Spleen (tissue), 11 donors: ENCODE results near the gene TMEM214. TPM values are rescaled to one million over a fixed set of nuclear protein-coding genes. Genes with fewer than 3 reads are reported as not detected.

Experiments used
- DNase-seq: peaks from one replicate; pipeline ENCODE4 v3.0.0-alpha.2; 2020
- H3K27ac ChIP-seq, 8 donors: fragments of 200-600 bp; sonication (generic) in 7 of 8; 1 replicate in 4 of 8; 2 replicates in 4 of 8; pipeline versions ENCODE4 v1.5.0 to v1.8.0; 2016 to 2021; ENCODE audit warnings: inconsistent platforms in 4 of 8, mild to moderate bottlenecking in 4 of 8, moderate library complexity in 1 of 8
- H3K27me3 ChIP-seq, 7 donors: fragments of 200-600 bp; sonication (generic) in 6 of 7; replicated peaks in 1 of 7; 1 replicate in 4 of 7; 2 replicates in 3 of 7; pipeline versions ENCODE4 v1.5.0 to v1.8.0; 2016 to 2021; ENCODE audit warnings: inconsistent platforms in 3 of 7, mild to moderate bottlenecking in 1 of 7
- H3K36me3 ChIP-seq, 6 donors: fragments of 200-600 bp; sonication (generic) in 5 of 6; 1 replicate in 4 of 6; 2 replicates in 2 of 6; pipeline versions ENCODE4 v1.5.0 to v1.8.0; 2016 to 2021; ENCODE audit warnings: inconsistent platforms in 2 of 6
- H3K4me1 ChIP-seq, 6 donors: fragments of 200-600 bp; sonication (generic) in 5 of 6; 1 replicate in 3 of 6; 2 replicates in 3 of 6; pipeline versions ENCODE4 v1.5.0 to v1.8.0; 2016 to 2021; ENCODE audit warnings: inconsistent platforms in 3 of 6
- H3K4me3 ChIP-seq, 8 donors: fragments of 200-600 bp; sonication (generic) in 7 of 8; 1 replicate in 4 of 8; 2 replicates in 4 of 8; pipeline versions ENCODE4 v1.5.0 to v1.8.0; 2016 to 2021; ENCODE audit warnings: inconsistent platforms in 4 of 8, mild to moderate bottlenecking in 4 of 8, moderate library complexity in 2 of 8
- H3K9me3 ChIP-seq, 8 donors: fragments of 200-600 bp; sonication (generic) in 7 of 8; 1 replicate in 4 of 8; 2 replicates in 4 of 8; pipeline versions ENCODE4 v1.5.0 to v1.8.0; 2016 to 2021; ENCODE audit warnings: inconsistent platforms in 4 of 8
- CTCF ChIP-seq, 11 experiments: fragments of 200-600 bp in 7 of 11; fragments of 450-650 bp in 4 of 11; sonication (generic) in 4 of 11; IDR thresholded peaks in 8 of 11; conservative IDR thresholded peaks in 3 of 11; 1 replicate in 7 of 11; 2 replicates in 4 of 11; pipeline versions ENCODE4 v1.4.0 to v1.8.0; 2016 to 2021; ENCODE audit warnings: antibody characterized with exemption in 11 of 11, inconsistent platforms in 4 of 11, mild to moderate bottlenecking in 1 of 11
- POLR2A ChIP-seq, 3 donors: fragments of 450-650 bp; IDR thresholded peaks; one replicate each; pipeline ENCODE4 v1.5.1; 2017; ENCODE audit warnings: antibody characterized with exemption in 3 of 3, mild to moderate bottlenecking in 1 of 3
- POLR2AphosphoS5 ChIP-seq, 3 donors: sonication (generic); formaldehyde crosslinking; IDR thresholded peaks; one replicate each; pipeline ENCODE4 v1.5.1; 2017; ENCODE audit warnings: antibody characterized with exemption in 3 of 3
- WGBS, 5 donors: extraction: QIAGEN DNeasy Blood & Tissue Kit in 3 of 5; methylation state at CpG; one replicate each; pipeline versions ENCODE4 v1.1.5 to v1.1.7; 2013 to 2018; 5-methylcytosine and 5-hydroxymethylcytosine counted together
- intact Hi-C: fragments of 100-400 bp; cut with DNase I; formaldehyde crosslinking; loops from one replicate; pipeline ENCODE4 v1.15.0; 2023; ENCODE audit warnings: low total_unique reads
- polyA plus RNA-seq, 3 donors: library from polyadenylated mRNA; stranded (reverse); fragments of 200-250 nt; gene quantifications; one replicate each; pipeline ENCODE4 v1.2.1, GENCODE V29; 2013
- total RNA-seq, 7 donors: library from RNA; depleted of rRNA in 3 of 7; stranded (reverse); fragments of >200 nt in 3 of 7; fragmentation: NEBNext Ultra II Directional in 4 of 7; extraction: Animal tissue kit (Norgen Biotek cat#: 25700) in 4 of 7; gene quantifications; one replicate each; pipeline versions ENCODE4 v1.1.0 to v1.2.1, GENCODE V29; 2016 to 2021
- donor health status: healthy with polysubstance abuse.
- donor health status: DM: no; HTN: no; CAD: no; lungs with moderate emphysema.
- donor health status: DM: no; HTN: no; CAD: no.
- donor health status: Bipolar disorder and iron deficiency.
- donor health status: healthy.
- donor health status: DM: no; HTN: no; CAD: no.
- donor health status: DM: yes; HTN: yes; CAD: no.

TMEM214 gene
- total and polyA plus RNA-seq, 10 donors, result 22.3 to 93.1 (median 68.8) TPM

- Histone ChIP-seq H3K9me3 (no peaks in the 10 kb centered on the region), H3K27me3 (no peaks in the 10 kb centered on the region), H3K4me3 (peak overlapping the region; percentile 28 to 65 (median 42)), H3K36me3 (peaks cover 0 to 23% (median 0%) of the 10 kb centered on the region in 6 donors), H3K4me1 (peaks cover 21 to 99% (median 52%) of the 10 kb centered on the region in 6 donors), H3K27ac (peak overlapping the region; percentile 27 to 97 (median 84))
- 85 to 94% (median 88%) methylated on average over 7 to 14 of the region's 14 CpGs for WGBS, 5 donors
- no peak for TF ChIP-seq CTCF (IDR thresholded peaks at IDR 0.05 in 8 of 11, conservative IDR thresholded peaks at IDR 0.05 in 3 of 11)
- no peak for TF ChIP-seq POLR2AphosphoS5 (IDR thresholded peaks at IDR 0.05)
- no peak for TF ChIP-seq POLR2A (IDR thresholded peaks at IDR 0.05)
- peak; percentile 85 for DNase-seq
- intact Hi-C loops, result no loop called here
These were observed 47.8 kb downstream of the TMEM214 start for GRCh38 chr2:27080603-27080936.

- DNase-seq, result peak; percentile 86
- 81 to 97% (median 91%) methylated on average over 21 to 38 of the region's 38 CpGs for WGBS, 5 donors
- intact Hi-C loops, result no loop called here
These were observed 49.4 kb downstream of the TMEM214 start for GRCh38 chr2:27081984-27082772.

GRCh38 chr2:27082773-27083409 lies 50.1 kb downstream of the TMEM214 start:
- H3K27ac ChIP-seq, result peak overlapping the region in 3 of 8 donors; percentile 85 to 97 (median 93)
- intact Hi-C loops, result no loop called here

More at GRCh38 chr2:27081984-27082772, 49.4 kb downstream of the TMEM214 start:
- peak overlapping the region in 4 of 8 donors; percentile 41 to 65 (median 49) for H3K4me3 ChIP-seq
- peaks cover 22 to 98% (median 53%) of the 10 kb centered on the region in 6 donors for H3K4me1 ChIP-seq
- peak overlapping the region in 7 of 8 donors; percentile 81 to 97 (median 85) for H3K27ac ChIP-seq
- H3K36me3 ChIP-seq, result peaks cover 0 to 23% (median 0%) of the 10 kb centered on the region in 6 donors
- H3K27me3 ChIP-seq, result no peaks in the 10 kb centered on the region
- no peaks in the 10 kb centered on the region for H3K9me3 ChIP-seq
- no peak for TF ChIP-seq POLR2A (IDR thresholded peaks at IDR 0.05)
- TF ChIP-seq POLR2AphosphoS5 (IDR thresholded peaks at IDR 0.05), result peak in 1 of 3 donors; percentile 59
- TF ChIP-seq CTCF (IDR thresholded peaks at IDR 0.05 in 8 of 11, conservative IDR thresholded peaks at IDR 0.05 in 3 of 11), result no peak

More at GRCh38 chr2:27082773-27083409, 50.1 kb downstream of the TMEM214 start:
- peaks cover 0 to 23% (median 0%) of the 10 kb centered on the region in 6 donors for H3K36me3 ChIP-seq
- peak overlapping the region in 2 of 8 donors; percentile 53 to 65 for H3K4me3 ChIP-seq
- H3K4me1 ChIP-seq, result peaks cover 23 to 97% (median 57%) of the 10 kb centered on the region in 6 donors
- no peaks in the 10 kb centered on the region for H3K27me3 ChIP-seq
- H3K9me3 ChIP-seq, result no peaks in the 10 kb centered on the region
- DNase-seq, result peak; percentile 80
- TF ChIP-seq POLR2A (IDR thresholded peaks at IDR 0.05) (no peak), POLR2AphosphoS5 (IDR thresholded peaks at IDR 0.05) (no peak), CTCF (IDR thresholded peaks at IDR 0.05 in 8 of 11, conservative IDR thresholded peaks at IDR 0.05 in 3 of 11) (no peak)
- 83 to 91% (median 90%) methylated on average over 16 to 27 of the region's 27 CpGs for WGBS, 5 donors
